HG03045 (cell line): ENCODE results near the gene TTC12.

Source experiments
- ATAC-seq: cut with Tn5 transposase; IDR thresholded peaks from one replicate; pipeline ENCODE4 v1.9.1; 2021; ENCODE audit warnings: mild to moderate bottlenecking, moderate library complexity; ENCODE audit not compliant: unreplicated experiment

Gene TTC12

DNA sequence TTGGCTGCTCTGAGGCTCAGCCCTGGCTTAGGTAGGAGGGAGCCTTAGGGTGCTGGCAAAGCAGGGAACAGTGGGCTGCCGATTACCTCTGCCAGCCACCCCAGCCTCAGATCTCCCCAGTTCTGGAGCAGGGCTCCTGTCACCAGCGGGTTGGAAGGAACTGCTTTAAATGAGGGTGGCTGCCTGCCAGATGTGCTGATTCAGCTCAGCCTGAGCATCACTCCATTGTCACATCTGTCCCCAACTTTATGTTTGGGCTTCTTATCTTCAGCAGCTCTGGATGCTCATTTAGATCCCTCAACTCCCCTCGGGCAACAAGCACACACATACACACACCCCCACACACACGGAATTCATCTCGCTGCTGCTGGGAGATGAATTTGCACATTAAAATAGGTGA lies 56.3 kb downstream of the TTC12 start:
- no peak for ATAC-seq

DNA sequence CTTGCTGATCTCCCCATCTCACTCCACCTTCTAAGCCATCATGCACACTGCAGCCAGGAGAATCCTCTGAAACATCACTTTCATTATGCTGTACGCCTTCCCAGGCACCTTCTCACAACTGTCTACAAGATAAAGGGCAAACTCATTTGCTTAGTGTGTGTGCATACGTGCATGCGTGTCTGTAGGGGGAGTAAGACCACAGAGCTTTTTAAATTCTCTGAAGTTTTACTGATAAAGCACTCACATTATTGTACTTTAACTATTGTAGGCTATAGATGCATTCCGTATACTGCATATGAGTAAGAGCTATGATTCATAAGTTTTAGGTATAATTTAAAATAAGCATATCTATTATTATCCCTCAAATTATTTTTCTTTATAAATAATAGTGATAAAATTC lies 57.9 kb downstream of the TTC12 start:
- ATAC-seq: no peak

DNA sequence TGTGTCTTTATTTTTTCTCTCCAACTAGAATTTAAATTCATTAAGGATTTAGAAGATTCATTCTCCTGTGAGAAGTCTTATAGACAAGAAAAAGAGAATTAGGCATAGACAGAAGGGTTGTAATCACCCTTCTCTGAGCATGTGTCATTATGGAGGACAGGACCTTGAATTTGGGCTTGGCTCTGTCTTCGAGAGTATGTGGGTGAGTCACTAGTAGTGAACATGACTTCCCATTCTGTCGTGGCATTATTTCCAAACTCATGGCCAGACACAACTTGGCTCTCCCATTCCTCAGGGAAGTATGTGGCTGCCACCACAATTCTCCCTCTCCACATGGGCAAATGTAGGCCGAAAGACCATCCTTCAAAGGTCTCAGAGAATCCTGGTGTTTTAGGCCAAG lies 58.9 kb downstream of the TTC12 start:
- no peak for ATAC-seq

DNA sequence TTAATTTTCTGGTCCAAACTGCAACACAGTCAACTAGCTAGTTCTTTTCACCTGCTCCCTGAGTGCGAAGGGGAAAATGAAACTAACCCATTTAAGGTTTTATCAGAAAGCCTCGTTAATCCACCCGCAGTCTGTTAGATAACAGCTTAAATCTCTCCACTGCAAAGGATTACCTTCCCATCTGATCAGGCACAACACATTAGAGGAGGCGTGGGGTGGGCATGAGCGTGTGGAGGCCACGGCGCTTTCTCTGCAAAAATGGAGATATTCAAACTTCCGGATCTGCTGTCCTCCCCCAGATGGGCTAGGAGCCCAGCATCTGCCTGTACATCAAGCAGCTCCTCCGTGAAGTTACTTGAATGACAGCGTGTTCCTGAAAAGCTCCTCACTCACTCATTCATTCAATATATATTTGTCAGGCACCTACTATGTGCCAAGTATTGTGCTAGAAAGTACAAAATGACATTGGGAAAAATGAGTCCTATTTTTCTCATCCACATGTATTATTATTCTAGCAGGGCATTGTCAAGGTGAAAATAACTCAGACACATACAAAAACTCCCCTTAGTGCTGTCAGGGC lies 59.7 kb downstream of the TTC12 start:
- ATAC-seq: no peak

DNA sequence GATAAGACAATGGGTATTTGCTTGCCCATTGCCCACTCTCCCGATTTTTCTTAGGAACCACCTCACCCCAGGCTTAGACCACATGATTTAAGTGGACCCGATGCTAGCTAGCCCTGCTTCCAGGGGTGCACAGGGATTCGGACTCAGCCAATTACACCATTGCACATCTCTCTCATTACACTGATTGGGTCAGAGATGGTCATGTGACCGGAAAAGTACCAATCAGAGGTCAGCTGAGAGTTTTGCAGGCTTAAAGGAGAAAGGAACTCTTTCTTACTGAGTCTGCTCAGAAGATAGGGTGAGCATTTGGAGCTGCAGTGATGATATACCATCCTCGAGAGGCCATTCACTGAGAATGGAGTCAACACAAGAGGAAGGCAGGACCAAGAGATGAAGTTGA lies 61.0 kb downstream of the TTC12 start:
- no peak for ATAC-seq

DNA sequence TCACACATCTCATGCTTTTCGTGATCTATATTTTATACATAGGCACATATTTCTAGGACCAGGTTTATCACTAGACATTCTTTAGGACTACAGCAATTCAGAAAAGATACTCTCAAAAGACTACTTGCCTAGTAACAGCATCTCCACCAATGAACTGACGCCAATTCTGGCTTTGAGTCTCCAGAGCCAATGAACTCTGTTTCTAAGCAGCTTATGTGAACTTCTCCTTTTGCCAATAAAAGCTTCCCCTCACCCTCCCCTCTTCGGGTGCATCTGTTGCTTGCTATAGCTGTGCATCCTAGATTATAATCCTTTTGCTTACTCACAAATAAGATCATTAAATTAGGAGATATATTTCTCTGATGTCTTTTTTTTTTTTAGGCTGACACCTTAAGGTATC lies 61.8 kb downstream of the TTC12 start:
- ATAC-seq: peak; percentile 47

DNA sequence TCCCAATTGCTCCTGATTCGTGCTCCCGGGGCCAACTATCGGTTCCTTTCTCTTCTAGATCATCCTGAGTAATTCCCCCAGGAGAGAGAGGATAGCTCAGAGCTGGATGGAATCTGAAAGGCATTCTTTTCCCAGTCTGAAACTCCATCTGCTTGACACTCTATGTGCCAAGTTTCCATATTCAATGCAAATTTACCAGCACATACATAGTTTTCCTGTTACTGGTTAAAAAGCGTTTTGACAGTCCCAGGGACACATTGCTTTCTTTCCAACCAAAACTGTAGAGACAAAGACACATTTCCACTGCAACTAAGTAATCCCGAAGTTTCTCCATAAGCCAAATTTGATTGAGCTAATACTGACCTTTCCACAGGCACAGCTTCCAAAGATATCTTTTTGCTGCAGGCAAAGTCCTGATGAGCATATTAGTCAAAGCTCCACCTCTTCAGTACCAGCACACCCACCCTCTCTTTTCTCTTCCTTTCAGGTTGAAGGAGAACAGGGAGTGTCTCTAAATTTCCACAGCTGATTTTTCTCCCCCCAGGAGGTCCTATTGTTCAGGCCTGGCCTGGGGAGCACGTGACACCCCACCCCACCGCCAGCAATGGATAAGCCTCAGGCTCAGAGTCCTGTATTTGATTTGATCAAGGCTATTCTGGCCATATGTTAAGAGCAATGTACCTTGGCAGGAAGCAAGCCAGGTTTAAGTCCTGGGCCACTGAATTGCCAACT lies 63.5 kb downstream of the TTC12 start:
- no peak for ATAC-seq

DNA sequence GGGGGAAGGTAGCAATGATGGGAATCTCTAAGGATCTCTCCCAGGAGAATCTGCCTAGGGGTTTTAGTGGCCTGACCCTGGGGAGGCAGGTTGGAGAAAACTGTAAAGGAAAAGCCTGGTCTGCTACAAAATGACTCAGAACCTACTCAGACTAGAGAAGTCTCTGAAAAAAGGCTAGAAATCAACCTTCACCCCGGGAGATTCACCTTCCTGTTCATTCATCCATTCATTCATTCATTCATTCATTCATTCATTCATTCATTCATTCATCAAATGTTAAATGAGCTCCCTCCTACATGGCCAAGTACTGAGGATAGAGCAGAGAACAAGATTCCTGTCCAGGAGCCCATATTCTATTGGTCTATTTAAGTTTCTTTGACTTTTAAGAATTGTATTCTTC lies 64.3 kb downstream of the TTC12 start:
- ATAC-seq: no peak

DNA sequence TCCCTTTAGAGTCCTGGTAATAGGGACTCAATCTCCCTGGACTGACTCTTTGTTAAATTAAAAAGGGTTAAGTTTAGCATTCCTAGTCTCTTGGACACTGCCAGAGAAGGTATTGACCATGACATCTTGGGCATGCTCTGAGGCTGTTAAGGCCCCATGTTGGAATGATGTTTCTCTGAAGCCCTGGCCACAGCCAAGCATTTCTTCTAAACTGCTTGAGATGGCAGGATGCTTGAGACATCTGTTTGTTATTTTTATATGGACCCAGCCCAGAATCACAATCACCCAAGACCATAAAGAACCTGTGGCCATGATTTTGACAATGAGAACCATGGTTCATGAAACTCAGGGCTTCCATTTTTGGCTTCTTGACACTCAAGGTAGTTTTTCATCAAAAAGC lies 67.7 kb downstream of the TTC12 start:
- ATAC-seq: no peak

DNA sequence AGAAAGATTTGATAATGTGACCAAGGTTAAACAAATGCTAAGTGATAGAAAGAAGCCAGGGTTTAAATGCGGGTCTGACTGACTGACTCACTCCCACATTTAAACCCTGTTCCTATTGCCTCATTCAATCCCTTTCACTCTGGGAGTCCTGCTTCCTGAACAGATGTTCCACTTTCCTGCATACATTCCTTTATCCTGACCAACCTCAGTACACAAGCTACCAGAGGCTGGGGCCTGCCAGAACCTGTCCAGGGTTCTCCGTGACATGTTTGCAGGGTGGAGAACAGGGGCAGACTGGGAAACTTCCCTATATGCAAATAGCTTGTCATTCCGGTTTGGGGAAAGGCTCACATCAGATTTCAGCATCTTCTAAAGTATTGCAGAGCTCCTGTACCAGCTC lies 70.2 kb downstream of the TTC12 start:
- ATAC-seq: no peak

DNA sequence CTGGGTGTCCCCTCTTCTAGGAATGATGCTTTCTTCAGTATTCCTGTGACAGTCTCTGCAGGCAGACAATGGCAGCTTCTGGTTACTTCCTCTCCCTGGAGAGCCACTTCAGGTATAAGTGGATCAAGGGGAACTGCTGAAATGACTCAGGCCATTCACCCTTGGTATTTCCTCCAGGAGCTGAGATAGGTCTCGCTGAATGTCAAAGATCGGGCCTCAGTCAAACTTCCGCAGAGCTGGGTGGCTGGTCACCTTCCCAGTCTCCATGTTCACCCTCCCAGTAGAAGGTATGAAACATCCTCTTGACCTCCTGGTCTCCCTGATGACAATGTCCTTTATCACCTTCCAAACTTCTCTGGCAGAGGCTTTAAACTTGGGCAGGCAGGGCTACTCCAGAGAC lies 71.4 kb downstream of the TTC12 start:
- ATAC-seq: no peak

DNA sequence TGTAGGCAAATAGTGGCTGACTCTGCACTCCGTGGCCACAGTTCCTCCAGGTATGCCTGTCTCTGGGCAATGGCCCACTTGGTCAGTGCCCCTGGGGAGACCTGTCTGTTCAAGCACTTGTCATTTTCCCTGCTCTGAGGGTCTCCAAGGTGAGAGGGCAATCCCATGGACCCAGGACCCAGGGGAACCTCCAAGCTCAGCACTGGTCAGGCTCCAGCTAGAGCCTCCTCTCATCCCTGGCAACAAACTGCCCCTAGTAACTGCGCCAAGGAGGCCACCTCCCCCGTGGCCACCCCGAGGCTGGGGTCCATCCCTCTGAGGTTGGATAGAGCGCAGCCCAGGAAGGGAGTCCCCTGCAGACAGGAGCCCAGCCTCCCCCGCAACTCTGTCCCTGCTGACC lies 72.5 kb downstream of the TTC12 start:
- ATAC-seq: no peak

DNA sequence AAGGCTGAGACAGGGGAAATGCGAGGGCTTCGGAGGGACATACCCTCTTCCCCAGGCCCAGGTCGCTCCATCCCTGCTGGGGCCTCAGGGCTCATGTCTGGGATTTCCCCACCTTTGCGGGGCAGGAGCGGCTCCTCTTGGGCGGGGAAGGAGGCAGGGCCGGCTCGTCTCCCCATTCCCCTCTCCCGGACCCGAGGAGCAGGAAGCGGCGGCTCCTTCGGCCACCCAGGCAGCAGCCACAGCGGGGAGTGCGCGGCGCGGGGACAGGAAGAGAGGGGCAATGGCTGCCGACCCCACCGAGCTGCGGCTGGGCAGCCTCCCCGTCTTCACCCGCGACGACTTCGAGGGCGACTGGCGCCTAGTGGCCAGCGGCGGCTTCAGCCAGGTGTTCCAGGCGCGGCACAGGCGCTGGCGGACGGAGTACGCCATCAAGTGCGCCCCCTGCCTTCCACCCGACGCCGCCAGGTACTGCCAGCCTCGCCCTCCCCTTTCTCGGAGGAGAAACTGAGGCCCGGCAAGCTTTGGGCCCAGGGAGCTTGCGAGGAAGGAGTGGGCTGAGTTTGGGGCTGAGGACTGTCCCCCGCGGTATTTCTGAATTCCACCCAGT lies 73.3 kb downstream of the TTC12 start, which contains the start of gene ANKK1:
ANKK1 (plus strand) TSS at position 175 of the 607 bp plus-strand sequence; CDS start at position 281, 106 bp downstream.
- ATAC-seq: no peak

DNA sequence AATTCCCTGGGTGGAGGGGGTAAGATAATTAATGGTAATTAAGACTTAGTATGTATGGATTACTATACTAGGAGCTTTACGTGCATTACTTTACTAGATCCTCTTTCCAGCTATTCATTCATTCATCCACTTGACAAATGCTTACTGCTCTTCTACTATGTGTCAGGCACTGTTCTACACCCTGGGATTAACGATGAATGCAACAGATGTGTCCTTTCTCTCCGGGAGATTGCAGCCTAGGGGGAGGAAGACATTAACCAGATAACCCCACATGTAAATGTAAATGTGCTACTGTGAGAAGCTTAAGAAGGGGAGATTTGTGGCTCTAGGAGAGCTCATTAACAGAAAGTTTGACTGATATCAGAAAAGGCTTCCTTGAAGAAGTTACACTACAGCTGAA lies 74.9 kb downstream of the TTC12 start:
- ATAC-seq: no peak

DNA sequence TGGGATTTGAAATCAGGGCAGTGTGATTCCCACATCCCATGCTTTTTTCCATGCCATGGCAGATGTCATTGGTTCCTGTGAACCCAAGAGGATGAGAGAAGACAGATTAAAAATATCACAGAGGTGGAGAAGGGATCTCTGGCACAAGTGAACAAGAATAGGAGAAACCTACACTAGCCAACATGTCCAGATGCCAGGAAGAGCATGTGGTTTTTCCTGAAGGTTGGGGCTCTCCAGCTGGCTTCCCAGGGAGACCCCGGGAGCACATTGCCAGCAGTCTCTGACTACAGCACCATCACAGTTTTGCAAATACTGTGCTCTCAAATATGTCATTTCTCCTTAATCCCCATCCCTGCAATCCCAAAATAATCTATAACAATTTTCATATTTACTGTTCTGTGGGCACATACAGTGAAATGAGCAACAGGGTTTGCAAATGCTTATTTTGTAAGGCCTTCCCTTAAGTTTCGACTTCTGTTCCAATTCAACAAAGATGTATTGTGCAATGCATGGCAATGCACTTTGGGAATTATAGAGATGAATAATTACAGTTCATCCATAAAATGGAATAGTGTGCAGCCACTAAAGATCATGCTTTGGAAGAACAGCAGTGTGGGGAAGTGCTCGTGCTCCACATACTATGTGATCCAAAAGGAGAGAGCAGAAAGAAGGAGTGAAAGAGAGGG lies 78.0 kb downstream of the TTC12 start:
- no peak for ATAC-seq

DNA sequence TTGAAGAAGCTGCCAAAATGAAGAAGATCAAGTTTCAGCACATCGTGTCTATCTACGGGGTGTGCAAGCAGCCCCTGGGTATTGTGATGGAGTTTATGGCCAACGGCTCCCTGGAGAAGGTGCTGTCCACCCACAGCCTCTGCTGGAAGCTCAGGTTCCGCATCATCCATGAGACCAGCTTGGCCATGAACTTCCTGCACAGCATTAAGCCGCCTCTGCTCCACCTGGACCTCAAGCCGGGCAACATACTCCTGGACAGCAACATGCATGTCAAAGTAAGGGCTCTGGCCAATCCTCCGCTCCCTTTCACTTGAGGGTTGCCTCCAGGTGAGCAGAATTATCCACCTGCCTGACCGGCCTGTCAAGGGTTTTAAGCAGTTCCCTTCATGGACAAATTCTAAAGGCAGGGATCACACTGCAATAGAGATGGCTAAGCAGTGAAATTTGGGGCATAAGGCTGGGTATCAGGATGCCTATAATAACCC lies 79.2 kb downstream of the TTC12 start:
- no peak for ATAC-seq

DNA sequence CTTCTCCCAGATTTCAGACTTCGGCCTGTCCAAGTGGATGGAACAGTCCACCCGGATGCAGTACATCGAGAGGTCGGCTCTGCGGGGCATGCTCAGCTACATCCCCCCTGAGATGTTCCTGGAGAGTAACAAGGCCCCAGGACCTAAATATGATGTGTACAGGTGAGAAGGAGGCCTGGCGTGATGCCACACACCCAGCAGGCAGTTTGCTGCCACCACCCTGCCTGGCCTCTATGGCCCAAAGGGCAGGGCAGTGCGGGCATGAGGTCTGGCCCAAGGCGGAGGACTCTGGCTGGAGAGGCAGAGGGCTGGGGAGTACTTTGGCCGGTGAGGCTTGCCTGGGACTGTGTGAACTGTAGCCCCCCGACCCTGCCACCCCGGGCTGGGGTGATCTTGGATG lies 80.5 kb downstream of the TTC12 start:
- no peak for ATAC-seq

DNA sequence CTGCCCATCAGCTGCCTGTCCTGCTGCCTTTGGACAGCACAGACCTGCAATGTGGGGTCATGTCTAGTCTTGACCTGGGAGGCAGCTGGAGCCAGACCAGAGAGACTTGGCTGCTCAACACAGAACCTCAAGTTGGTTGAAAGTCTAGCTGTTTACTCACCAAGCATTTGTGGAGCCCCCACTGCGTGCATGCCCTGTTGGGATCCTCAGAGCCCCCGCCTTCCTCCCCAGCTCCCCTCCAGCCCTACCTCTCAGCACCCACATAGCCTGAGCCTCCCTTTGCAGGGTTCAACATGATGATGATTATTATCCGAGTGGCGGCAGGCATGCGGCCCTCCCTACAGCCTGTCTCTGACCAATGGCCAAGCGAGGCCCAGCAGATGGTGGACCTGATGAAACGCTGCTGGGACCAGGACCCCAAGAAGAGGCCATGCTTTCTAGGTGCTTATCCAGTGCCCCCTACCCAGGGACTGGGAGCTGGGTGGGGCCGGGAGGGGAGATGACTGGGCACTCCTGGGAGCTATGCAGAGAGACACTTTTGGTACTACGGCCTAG lies 81.5 kb downstream of the TTC12 start:
- no peak for ATAC-seq

DNA sequence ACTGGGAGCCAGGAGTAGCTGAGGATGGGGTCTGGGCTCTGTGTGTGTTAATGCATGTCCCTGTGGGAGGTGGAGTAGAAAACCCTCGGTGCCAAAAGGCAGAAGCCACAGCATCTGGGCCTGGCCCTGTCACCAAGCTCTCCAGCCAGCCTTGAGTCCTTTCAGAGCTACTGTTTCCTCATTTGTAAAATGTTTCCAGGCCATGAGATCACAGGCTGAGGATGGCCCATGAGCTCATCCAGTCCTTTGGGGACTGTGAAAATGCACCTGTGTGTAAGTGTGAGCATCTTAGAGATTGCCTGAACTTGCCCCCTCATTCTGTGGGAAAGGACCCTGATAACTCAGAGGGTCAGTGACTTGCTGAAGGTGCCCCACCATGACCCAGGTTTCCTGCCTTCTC lies 82.3 kb downstream of the TTC12 start:
- ATAC-seq: no peak

DNA sequence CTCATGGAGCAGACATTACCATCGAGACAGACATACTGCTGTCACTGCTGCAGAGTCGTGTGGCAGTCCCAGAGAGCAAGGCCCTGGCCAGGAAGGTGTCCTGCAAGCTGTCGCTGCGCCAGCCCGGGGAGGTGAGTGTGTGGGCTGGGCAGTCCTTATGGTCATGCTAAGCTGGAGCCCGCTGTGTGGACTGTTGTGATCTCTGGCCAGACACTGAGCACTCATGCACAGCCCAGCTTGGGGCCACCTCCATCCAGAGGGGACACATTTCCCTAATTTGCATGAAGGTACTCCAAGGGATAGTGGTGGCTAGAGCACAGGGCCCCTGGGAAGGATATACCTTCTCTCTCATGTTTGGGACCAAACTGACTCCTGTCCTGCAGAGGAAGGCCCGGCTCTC lies 82.8 kb downstream of the TTC12 start:
- no peak for ATAC-seq

DNA sequence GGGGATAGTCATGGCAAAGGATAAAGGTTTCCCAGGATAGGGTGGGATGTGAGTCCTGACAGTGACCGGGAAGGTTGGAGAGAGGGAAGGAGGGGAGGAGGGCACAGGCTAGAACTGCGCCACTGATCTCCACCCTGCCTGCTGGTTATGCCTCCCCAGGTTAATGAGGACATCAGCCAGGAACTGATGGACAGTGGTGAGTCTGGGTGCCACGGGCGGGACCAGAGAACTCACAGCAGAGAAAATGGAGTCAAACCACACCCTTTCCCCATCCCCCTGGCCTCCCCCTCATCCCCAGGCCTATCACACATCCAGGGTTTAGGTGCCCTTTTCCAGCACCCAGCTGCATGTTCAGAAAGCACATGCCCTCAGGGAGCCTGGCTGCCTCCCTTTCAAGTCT lies 83.4 kb downstream of the TTC12 start:
- ATAC-seq: no peak
